ENCODE data around the gene KLK11. TPM values are rescaled to one million over a fixed set of nuclear protein-coding genes. Genes with fewer than 3 reads are reported as not detected.

KLK11 gene
- total and polyA plus RNA-seq, 2 of the 8 experiments (the other 6 are each of a cell fraction or from before 2014, with no cell fraction given): 0.45 TPM; not detected in 1

DNA sequence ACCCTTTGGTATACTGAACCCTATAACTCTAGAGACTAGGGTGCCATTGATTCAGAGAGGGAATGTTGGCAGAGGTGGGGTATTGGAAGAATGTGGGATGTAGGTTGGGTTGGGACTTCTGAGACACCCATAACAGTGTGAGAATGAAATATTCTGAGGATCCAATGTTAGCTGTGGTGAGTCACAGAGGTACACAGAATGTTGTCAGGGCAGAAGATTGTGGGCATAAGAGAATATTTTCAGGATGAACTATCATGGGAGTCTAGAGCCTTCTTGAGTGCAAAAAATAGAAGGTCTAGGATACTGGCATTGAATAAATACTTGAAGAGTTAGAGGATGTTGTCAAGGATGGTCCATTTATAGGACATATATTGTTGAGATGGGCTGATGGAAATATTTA is 29.4 kb upstream of the KLK11 start:
- Histone ChIP-seq H3K4me2 (ENCODE audit: insufficient read depth in 1 of 2, low read depth in 2 of 2, low read length in 2 of 2) (no peak overlapping the region), H4K5ac (ENCODE audit: insufficient read length, low read depth, low read length) (no peak overlapping the region), H3K79me2 (ENCODE audit: control insufficient read depth in 1 of 2, insufficient read depth in 2 of 2, low read length in 2 of 2) (no peaks in the 10 kb centered on the region), H3K9ac (replicated peaks in 1 of 4; ENCODE audit: extremely low read depth in 1 of 4, low read depth in 3 of 4, low read length in 3 of 4) (no peak overlapping the region), H2AFZ (ENCODE audit: low read length) (no peak overlapping the region), H3K79me1 (ENCODE audit: low read depth, low read length) (no peaks in the 10 kb centered on the region), H3K14ac (ENCODE audit: insufficient read length) (no peak overlapping the region), H3K18ac (ENCODE audit: extremely low read depth, low read length) (no peak overlapping the region), H3K23ac (ENCODE audit: insufficient read length) (no peak overlapping the region), H2BK20ac (ENCODE audit: low read length) (no peak overlapping the region), H4K91ac (replicated peaks; ENCODE audit: insufficient read length, low read length) (no peak overlapping the region), H3K36me3 (ENCODE audit: control insufficient read depth in 2 of 4, insufficient read depth in 4 of 4, low read length in 3 of 4) (no peaks in the 10 kb centered on the region), H3K9me3 (ENCODE audit: insufficient read depth in 2 of 2, low read depth in 1 of 2, low read length in 1 of 2) (no peaks in the 10 kb centered on the region), H4K8ac (ENCODE audit: extremely low read depth, insufficient read depth, low read length) (no peak overlapping the region), H3K56ac (replicated peaks; ENCODE audit: insufficient read length, low read depth, low read length) (no peak overlapping the region), H3K27me3 (replicated peaks in 1 of 4; ENCODE audit: control insufficient read depth in 3 of 4, extremely low read depth in 1 of 4, insufficient read depth in 3 of 4, low read length in 3 of 4) (no peaks in the 10 kb centered on the region; a peak in 1 of 7 replicates), H3K4me3 (ENCODE audit: extremely low read depth in 1 of 4, insufficient read depth in 2 of 4, low read depth in 3 of 4, low read length in 4 of 4) (no peak overlapping the region), H2BK12ac (ENCODE audit: low read depth, low read length) (no peak overlapping the region), H3K4ac (replicated peaks; ENCODE audit: insufficient read length, low read depth, low read length) (no peak overlapping the region), H2BK15ac (ENCODE audit: low read length) (no peak overlapping the region), H2BK120ac (replicated peaks; ENCODE audit: low read depth, low read length) (no peak overlapping the region), H3K23me2 (ENCODE audit: low read depth, low read length) (peaks cover 7% of the 10 kb centered on the region; the same call in 1 of the 2 replicates), H4K20me1 (replicated peaks in 1 of 2; ENCODE audit: control insufficient read depth in 1 of 2, insufficient read depth in 2 of 2, low read length in 2 of 2) (no peaks in the 10 kb centered on the region), H3K27ac (ENCODE audit: low read depth, low read length) (no peak overlapping the region), H3K4me1 (replicated peaks in 1 of 4; ENCODE audit: control insufficient read depth in 3 of 4, insufficient read depth in 4 of 4, low read length in 3 of 4) (peaks cover 0 to 3% (median 0%) of the 10 kb centered on the region in 4 experiments; a peak in 2 of 7 replicates), H2AK5ac (ENCODE audit: low read depth, low read length) (no peak overlapping the region), H2BK5ac (ENCODE audit: low read depth, low read length) (no peak overlapping the region)
- ChIA-PET POLR2A (ENCODE audit: partially characterized antibody) (no interaction called here), CTCF (ENCODE audit: partially characterized antibody) (no interaction called here)
- TF ChIP-seq EZH2 (IDR thresholded peaks at IDR 0.05; ENCODE audit: low read depth, low read length, severe bottlenecking) (no peak), SIRT6 (IDR thresholded peaks at IDR 0.05; ENCODE audit: low read length) (no peak), CBX8 (IDR thresholded peaks at IDR 0.05; ENCODE audit: borderline replicate concordance, low read depth, low read length) (no peak), TAF7 (optimal IDR thresholded peaks at IDR 0.05; ENCODE audit: borderline replicate concordance, low read depth, low read length) (no peak)
- FAIRE-seq: no peak
- DNase-seq (ENCODE audit: low read depth in 1 of 2, low spot score in 2 of 2): no peak

Measured in H1 (cell line).